SKM-1 treated with dmso at 0.1 percent for 144 hours (cell line): ENCODE data around the gene ZSWIM7.
"Not testable (repeated sequence)": the region's sequence is repeated elsewhere in the genome, so short reads cannot be mapped to it uniquely, and the experiment has no call there.

ENCODE experiments used
- DNase-seq: peaks from one replicate; lab custom pipeline; 2025; ENCODE audit not compliant: unreplicated experiment; lab: John Stamatoyannopoulos, UW

Gene ZSWIM7

DNA sequence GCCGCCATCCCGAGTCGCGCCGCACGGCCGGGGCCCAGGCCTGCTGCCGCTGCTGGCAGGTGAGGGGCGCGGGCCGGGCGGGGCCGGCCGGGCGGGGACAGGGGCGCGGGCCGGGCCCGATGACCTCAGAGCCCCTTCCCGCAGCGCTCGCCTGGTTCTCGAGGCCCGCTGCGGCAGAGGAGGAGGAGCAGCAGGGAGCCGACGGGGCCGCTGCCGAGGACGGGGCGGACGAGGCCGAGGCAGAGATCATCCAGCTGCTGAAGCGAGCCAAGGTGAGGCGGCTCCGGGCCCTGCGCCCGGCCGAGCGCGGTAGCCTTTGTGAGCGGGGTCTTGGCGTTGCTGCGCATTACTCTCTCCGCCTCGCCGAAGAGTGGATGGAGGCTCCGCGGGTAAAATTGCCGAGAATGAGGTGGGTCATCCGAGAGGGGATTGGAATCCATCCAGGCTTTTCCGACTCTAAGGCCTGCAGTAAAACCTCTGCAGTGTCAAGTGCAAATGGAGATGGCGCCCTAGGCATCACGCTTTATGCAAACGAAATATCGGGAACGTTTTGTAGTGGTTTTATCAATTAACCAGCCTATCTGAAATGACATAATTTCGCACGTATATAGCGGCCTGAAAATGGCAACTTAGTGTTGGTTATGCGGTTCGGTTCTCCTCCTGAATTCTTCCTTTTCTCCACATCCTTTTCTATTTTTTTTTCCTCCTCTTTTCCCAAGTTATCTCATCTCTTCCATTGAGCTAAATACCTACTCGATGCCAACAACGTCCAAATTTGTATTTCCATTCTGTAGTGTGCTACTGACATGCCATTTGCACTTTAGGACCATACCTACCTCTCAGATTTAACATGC lies 697 bp upstream of the ZSWIM7 start:
- no peak for DNase-seq

DNA sequence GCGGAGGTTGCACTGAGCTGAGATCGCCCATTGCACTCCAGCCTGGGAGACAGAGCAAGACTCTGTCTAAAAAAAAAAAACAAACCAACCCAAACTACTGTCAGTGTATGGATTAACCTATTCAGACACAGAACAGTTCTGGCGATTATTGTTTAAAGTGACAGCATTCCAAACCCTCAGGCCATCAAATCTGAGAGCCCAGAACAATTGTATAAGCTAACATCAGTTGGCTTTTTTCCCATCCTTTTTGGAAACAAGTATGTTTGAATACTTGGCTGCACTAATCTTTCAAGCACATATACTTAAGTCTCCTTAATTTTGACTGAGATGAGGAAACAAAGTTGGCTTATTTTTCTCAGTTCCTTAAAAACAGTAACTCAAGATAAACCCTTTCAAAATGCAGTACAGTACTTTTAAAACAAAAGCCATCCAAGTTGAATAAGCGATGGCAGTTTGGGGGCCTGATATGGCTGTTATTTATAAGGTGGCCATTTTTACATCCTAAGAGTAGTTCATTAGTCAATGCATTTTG lies 1.4 kb downstream of the ZSWIM7 start:
- peak; percentile 57 for DNase-seq

DNA sequence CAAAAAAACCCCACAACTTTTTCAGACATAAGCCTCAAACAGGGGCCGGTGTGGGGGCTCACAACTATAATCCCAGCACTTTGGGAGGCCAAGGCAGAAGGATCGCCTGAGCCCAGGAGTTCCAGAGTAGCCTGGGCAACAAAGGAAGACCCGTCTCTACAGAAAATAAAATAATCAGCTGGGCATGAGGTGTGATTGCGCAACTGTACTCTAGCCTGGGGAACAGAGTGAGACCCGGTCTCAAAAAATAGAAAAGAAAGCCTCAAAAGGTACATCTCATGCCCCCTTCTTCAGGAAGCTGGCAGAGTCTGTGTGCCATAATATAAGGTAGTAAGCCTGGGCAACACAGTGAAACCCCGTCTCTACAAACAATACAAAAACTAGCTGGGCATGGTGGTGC lies 3.2 kb downstream of the ZSWIM7 start:
- DNase-seq, result no peak

DNA sequence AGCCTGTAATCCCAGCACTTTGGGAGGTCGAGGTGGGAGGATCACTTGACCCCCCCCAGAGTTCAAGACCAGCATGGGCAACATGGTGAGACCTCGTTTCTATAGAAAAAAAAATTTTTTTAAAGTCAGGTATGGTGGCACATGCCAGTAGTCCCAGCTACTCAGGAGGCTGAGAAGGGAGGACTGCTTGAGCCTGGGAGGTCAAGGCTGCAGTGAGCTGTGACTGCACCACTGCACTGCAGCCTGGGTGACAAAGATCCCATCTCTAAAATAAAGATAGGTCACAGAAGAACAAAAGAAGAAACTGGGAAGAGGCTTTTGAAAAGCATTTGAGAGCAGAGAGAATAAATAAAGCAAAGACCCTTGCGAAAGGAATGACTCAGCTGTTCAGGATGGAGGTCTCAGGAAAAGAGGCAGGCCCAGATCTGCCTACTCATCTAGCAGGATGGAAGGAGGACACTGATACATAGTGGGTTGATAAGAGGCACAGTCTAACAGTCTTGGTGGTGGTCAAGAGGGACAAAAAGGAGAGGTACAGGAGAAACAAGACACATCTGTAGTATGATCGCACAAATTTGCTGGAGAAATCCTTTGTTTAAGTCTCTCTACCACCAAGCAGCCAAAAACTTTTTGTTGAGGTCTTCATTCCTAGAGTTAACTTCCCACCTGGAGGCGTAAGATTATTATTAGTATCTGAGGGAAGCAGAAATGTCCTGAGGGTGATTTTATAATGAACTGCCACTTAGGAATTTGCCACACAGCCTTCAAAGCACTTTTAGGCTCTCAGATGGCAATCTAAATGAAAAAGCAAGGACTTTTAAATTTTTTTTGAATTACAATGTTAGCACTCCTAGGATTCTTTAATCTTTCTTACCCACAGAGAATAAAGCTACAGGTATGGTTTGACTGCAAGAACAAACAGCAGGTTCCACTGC lies 17.6 kb downstream of the ZSWIM7 start:
- no peak for DNase-seq

DNA sequence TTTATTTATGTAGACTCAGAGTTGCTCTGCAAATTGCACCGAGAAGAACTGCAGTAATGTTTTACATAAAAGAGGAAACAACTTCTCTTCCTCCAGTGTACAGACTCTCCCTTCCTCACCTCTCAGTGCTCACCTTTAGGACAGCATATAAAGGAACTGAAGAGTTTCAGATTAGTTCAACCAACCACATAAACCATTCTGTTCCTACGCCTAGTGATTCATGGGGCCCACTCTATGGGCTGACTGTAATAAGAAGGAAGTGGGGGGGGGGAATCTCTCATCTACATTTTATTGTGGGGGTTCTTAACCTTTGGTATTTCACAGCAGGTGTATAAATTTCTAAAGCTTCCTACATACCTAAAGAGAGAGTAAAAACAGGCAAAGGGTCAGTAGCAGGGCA lies 18.3 kb downstream of the ZSWIM7 start:
- no peak for DNase-seq

DNA sequence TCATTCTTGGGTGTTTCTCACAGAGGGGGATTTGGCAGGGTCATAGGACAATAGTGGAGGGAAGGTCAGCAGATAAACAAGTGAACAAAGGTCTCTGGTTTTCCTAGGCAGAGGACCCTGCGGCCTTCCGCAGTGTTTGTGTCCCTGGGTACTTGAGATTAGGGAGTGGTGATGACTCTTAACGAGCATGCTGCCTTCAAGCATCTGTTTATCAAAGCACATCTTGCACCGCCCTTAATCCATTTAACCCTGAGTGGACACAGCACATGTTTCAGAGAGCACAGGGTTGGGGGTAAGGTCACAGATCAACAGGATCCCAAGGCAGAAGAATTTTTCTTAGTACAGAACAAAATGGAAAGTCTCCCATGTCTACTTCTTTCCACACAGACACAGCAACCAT lies 20.5 kb downstream of the ZSWIM7 start:
- not testable (repeated sequence) for DNase-seq

DNA sequence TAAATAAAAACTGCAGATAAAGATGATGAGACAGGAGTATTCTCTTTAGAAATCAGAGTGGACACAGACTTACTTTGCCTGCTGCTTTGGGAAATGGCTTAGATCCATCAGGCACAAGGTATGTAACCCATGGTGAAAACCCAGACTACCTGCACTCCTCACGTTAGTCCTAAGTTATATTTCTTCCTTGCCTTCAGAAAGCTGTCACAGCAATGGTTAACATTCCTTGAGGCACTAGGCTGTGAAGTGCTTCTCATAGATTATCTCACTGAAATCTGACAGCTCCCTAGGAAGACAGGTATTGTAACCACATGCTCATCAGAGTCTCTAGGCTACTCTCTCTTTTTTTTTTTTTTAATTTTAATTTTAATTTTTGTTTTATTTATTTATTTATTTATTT lies 20.9 kb downstream of the ZSWIM7 start:
- DNase-seq, result no peak

DNA sequence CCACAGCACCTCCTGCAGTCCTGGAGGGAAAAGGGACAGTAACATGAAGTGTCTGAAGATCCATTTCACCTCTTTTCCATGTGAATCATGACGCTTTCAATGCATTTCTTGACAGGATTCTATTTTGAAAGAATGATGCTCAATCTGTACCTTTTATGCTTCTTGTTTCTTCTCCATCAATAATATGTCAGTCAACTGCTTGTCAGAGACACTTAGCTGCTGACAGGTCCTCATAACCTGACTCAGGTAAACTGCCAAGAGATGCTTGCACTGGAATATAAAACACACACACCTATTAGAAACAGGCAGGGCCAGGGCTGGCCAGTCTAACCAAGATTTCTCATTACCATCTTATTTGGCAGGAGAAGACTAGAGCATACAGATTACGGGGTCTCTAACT lies 21.6 kb downstream of the ZSWIM7 start:
- DNase-seq, result no peak

DNA sequence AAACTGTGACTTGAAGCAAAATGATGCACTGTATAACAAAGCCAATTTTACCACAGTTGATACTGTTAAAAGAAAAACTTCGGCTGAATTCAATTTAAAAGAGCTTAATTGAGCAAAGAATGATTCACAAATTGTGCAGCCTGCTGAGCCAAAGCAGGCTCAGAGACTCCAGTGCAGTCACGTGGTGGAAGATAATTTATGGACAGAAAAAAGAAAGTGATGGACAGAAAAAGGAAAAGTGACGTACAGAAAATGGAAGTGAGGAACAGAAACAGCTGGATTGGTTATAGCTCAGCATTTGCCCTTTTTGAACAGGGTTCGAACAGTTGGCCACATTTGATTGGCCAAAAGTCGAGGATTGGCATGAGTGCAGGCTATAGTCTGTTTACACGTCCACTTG lies 25.7 kb downstream of the ZSWIM7 start:
- DNase-seq, result no peak

DNA sequence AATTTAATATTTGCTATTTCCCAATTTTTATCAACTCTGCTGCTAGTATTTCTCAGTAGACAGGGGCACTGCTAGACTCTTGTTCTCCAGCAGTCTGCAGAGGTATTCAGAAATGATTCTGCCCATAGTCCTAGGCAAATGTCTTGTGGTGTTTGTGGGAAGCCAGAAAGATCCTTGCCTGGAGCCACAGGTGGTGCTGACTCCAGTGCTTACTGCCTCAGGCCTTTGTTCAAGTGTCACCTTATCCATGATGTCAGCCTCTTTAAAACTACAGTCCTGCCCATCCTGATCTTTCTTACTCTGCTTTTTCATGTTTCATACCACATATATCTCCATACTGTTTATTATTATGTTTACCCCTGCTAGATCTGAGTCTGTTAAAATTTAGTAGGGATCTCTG lies 26.5 kb downstream of the ZSWIM7 start:
- DNase-seq, result no peak

DNA sequence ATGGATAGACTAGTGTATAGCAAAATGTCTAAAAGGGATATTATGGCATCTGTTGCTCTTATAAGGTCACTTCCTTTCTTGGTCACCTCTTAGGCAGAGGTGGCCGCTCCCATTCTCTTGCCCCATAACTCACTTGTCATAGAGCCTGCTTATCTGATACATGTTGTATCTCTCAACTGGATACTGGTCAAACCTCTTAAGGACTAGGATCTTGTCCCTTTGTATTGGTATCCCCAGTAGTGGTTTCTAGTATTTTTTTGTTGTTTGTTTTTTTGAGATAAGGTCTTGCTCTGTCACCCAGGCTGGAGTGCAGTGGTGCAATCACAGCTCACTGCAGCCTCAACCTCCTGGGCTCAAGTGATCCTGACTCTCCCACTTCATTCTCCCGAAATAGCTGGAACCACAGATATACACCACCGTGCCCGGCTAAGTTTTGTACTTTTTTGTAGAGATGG lies 27.0 kb downstream of the ZSWIM7 start:
- no peak for DNase-seq

DNA sequence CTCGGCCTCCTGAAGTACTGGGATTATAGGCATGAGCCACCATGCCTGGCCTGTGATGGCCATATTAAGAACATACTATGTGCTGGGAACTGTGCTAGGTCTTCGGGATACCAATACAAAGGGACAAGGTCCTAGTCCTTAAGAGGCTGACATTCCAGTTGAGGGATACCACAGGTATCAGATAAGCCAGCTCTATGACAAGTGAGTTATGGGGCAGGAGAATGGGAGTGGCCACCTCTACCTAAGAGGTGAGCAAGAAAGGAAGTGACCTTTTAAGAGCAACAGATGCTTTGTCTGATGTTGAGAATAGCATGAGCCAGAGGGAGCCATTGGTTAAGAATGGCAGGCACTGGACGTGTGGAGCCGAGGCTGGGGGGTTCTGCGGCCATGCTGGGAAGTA lies 27.6 kb downstream of the ZSWIM7 start:
- no peak for DNase-seq

DNA sequence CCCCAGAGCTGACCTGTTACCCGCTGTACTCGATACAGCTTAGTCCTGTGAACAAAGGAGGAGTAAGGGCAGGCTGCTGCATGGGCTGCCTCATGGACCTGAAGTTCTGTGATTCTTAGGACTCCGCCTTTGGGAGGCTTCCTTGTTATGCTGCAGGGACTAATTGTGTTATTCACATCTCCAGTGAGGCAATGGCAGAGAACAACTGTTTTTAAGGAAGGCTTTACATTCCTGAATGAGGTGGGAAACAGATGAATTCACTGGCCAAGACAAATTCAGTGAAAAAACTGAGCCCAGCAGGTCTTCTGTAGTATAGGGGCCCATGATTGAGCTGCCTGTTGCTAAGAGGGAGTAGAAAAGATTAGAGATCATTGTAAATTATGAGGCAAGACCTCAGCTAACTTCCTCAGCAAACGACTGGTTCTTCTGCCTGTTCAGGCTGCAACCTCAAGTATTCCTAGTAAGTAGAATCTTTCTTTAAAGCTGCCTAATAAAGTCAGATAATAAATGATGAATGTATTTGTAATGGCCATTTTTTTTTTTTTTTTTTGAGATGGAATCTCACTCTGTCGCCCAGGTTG lies 28.3 kb downstream of the ZSWIM7 start:
- no peak for DNase-seq

DNA sequence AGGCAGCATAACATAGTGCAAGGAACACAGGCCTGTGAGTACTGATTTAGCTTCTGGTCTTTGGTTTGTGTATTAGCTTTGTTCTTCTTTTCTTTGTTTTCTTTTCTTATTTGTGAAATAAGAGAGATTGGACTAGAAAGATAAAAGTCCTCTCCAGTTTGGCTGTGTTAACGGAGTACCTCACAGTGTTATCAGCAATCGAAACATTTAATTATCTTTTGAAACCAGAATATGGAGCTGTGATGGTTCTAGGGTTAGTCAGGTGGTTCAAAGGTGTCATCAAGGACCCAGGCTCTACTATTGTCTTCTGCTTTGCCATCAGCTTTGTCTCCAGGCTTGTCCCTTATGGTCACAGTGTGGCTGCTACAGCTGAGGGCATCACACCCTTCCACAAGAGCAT lies 29.0 kb downstream of the ZSWIM7 start:
- DNase-seq, result no peak

DNA sequence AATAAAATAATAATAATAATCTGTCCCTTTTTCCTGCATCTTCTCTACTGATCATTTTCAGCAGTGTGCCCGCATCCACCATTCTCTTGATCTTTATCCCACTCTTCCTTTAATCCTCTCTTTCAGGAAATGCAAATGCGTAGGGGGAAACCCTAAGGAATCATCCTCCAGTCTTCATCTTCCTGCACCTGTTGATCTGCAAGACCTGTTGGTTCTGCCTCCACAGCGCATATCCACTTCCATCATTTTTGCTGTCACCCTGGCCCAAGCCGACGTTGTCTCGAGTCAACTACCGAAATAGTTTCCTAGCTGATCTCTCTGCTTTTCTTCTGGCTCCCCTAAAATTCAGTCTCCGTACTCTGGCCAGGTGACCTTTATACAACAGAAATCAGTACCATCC lies 30.0 kb downstream of the ZSWIM7 start:
- no peak for DNase-seq

DNA sequence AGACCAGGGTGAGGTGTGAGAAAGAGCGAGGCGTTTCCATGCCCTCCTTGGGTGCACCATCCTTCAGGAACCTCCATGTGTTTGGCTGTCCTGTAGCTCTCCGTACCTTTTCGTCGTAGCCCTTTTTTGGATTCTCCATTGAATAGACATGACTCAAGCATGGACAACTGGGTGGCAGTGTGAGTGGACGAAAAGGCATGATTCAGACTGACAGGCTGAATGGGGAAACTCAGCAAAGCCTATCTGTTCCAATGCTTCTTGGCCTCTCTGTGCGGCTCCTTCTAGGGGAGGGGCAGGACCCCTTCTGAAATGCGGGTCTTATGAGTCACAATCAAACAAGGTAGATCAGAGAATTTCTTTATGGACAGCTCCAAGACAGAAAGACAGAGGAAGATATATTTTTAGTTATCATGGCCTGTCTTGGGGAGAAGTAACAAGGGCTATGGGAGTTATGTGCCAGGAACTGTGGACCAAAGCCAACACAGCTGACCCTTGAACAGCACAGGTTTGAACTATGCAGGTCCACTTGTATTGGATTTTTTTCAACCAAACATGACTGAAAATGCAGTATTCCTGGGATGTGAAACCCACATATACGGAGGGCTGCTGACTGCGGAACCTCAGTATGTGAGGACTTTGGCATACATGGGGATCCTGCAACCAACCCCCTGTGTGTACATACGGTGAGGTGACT lies 31.7 kb downstream of the ZSWIM7 start:
- DNase-seq, result no peak

DNA sequence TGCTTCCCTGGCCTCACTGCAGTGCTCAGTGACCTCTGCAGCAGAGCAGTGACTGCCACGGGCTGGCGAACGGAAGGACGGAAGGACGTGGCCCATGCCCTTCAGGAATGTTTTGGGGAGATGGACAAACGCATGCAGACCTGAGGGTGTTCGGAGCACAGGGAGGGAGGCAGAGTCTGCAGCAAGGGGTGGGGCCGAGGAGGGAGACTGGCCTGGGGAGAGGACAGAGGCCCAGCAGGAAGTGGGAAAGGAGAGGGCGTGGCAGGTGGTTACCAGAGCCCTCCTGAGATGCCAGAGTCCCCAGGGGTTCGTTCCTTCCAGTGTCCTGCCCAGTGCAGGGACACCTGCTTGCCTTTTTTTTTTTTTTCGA lies 32.6 kb downstream of the ZSWIM7 start:
- no peak for DNase-seq

DNA sequence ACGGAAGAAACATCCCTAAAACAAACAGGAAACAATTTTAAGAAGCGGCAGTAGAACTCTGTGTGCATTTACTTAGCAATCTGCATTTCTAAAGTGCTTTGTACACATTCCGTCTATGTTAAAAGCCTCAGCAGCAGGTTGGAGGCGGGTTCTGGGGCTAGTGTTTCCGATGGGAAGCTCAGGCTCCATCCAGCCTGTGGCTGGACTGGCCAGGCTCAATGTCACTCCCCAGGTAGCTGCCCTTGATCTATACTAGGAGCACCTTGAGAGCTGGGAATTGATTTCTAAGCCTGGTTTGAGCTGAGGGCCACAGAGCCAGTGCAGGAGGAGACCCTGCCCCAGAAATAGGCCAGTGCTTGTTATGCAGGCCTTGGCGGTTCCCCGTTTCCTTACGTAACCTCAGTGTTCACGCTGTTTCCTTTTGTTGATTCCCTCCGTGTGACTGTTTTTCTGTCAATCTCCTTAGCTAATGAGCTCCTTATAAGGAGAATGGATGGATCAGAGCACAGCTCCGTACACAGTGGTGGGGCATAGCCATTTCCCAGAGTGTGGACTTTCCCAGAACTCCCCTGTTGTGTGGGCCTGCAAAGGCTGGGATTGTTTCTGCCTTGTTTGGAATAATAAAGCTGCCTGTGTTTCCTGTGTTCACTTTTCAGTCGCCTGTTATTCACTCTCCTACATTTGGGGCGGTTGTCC lies 33.2 kb downstream of the ZSWIM7 start:
- no peak for DNase-seq

DNA sequence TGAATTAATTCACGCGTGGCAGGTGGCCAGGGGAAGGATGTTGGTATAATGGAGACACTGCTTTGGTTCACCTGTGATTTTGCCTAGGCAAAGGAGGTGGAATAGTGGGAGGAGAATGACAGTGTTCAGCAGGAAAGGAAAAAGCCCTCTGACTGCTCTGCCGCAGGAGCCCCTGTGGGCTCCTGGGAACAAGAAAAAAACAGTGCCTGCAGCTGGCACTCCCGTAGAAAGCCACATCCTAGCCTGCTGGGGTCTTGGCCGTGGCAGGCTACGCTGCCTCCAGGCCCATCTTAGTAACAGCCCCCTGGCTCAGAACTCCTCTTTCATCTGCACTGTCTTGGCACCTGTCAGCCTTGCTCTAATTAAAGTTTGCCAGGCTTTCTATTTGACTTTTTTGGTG lies 34.0 kb downstream of the ZSWIM7 start:
- no peak for DNase-seq

DNA sequence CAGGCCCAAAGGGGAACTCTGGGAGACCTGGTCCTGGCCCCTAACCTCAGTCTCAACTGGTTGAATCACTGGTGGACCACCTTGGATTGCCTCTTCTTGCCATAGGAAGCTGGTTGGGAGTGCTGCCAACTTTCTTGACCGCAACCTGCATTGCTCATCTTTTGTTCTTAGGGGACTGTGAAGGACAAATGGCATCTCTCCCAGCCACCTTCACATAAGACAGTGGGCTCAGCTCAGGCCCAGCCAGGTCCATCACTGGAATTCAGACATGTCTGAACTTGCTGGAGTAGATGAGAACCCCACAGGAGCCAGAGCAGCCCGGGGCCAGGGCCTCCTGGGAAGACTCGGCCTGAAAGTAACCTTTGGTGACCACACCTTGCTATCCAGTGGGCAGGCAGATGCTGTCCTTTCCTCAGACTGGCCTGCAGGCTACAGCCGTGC lies 35.8 kb downstream of the ZSWIM7 start:
- no peak for DNase-seq
